Measurements from ENCODE around the gene CAMK2A.

DNA sequence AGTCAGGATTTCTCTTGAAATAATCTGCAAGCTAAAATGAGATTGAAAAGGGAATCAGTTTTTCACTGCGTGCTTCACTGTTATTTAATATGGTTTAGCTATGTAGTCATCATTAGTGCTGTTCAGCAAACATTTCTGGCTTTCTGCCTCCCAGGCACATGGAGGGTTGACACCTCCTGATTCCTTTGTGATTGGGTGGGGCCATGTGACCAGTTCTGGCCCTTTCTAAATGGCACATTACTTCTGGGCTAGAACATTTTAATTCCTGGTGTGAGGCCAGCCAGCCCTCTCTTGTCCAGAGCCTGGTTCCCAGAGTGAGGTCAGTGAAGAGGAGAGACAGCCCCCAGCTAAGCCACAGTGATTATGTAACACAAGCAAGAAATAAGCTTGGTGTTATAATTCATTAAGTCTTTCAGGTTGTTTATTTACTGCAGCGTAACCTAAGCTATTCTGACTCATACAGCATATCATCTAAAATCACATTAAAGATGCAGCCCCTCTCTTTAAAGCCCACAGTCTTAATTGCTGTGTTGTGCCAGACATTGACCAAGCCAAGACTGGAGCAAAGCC is 30.6 kb upstream of the CAMK2A start:
- TF ChIP-seq, protein P1, sequence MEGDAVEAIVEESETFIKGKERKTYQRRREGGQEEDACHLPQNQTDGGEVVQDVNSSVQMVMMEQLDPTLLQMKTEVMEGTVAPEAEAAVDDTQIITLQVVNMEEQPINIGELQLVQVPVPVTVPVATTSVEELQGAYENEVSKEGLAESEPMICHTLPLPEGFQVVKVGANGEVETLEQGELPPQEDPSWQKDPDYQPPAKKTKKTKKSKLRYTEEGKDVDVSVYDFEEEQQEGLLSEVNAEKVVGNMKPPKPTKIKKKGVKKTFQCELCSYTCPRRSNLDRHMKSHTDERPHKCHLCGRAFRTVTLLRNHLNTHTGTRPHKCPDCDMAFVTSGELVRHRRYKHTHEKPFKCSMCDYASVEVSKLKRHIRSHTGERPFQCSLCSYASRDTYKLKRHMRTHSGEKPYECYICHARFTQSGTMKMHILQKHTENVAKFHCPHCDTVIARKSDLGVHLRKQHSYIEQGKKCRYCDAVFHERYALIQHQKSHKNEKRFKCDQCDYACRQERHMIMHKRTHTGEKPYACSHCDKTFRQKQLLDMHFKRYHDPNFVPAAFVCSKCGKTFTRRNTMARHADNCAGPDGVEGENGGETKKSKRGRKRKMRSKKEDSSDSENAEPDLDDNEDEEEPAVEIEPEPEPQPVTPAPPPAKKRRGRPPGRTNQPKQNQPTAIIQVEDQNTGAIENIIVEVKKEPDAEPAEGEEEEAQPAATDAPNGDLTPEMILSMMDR (IDR thresholded peaks at IDR 0.05): no peak
- TF ChIP-seq ZFX (IDR thresholded peaks at IDR 0.05; ENCODE audit: borderline replicate concordance): no peak
